Colon (tissue), 2 donors: ENCODE results near the gene TMOD1.

Experiments used
- FAIRE-seq: peaks from 2 replicates; lab custom pipeline; 2012; peaks lifted over from hg19 to GRCh38; lab: Jason Lieb, UNC
- donor health status: control.
- donor health status: control.

Gene TMOD1

DNA sequence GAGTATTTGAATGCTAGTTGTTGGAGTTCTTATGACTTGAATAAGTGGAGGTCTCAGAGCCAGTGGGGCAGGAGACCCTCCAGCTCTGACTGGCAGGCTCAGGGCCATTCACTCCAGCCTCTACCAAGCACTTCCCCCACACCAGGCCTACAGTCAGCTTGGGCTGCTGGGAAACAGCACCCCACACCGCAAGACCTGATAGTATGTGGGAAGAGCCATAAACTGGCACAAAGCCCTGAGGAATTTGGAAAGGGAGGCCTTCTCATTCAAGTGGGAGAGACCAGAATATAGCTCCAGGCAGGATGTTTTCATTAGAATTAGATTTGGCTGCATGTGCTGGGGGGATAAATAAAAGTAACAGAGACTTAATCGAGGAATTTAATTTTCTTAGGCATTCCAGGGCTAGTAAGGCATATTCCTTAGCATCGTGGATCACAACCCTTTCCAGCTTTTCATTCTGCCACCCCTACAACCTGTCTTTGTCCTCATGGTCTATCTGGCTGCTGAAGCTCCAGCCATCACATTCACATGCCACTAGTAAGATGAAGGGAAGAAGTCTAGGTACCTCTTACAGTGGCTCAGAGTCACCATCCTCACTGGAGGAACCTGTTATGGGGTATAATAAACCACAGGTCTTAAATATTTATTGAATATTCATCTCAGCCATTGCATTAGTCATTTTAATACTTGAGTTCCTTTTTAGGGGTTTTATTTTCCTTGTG, 47.5 kb downstream of the TMOD1 start:
- FAIRE-seq, result no peak

DNA sequence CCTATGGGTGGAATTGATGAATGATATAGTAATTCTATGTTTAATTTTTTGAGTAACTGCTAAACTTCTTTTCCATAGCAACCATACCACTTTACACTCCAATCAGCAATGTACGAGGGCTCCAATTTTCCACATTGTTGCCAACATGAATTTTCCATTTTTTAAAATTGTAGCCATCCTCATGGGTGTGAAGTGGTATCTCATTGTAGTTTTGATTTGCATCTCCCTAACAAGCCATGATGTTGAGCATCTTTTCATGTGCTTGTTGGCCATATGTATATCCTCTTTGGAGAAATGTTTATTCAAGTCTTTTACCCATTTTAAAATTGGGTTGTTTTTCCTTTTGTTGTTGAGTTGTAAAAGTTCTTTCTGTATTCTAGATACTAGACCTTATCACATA, 48.9 kb downstream of the TMOD1 start:
- FAIRE-seq, result no peak

DNA sequence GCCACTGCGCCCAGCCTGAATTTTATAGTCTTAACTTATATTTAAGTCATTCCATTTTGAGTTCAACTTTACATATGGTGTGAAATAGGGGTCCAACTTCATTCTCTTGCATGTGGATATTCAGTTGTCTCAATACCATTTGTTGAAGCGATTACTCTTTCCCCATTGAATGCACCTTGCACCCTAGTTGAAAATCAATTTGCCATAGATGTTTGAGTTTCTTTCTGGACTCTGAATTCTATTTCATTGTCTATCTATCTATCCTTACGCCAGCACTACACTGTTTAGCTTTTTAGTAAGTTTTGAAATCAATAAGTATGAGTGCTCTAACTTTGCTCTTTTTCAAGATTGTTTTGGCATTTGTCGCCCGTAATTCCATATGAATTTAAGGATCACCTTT, 49.8 kb downstream of the TMOD1 start:
- FAIRE-seq, result no peak

DNA sequence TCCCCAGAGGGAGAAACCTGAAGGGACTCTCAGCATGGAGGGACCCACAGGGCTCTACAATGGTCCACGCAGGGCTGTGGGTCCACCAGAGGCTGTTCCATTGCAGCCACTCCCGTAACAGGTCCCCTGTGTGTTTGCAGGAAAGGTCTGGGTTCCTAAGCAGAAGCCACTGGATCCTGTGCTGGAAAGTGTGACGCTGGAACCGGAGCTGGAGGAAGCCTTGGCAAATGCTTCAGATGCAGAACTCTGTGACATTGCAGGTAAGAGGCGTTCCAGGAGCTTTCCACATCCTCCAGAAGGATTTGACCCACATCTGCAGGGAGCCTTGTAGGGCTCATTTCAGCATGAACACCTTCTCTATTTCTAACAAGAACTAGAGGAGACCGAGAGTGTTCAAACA, 51.7 kb downstream of the TMOD1 start:
- no peak for FAIRE-seq

DNA sequence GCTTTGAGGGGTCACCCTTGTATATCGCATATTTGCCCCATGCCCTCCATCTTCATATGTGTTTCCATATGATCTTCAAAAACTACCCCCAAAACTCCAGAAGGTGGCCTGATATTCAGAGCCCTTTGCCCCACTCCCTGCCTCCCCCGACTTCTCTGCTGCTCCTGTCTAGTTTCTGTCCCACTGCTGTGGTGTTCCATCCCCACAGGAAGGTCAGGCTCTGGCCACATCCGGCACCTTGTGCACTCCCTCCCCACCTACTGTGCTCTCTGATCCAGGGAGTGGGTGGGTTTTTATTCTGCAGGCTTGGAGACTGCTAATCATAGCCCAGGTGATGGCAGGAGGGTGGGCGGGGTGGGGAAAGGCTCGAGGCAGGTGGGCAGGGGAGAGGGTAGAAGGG, 52.4 kb downstream of the TMOD1 start:
- no peak for FAIRE-seq

DNA sequence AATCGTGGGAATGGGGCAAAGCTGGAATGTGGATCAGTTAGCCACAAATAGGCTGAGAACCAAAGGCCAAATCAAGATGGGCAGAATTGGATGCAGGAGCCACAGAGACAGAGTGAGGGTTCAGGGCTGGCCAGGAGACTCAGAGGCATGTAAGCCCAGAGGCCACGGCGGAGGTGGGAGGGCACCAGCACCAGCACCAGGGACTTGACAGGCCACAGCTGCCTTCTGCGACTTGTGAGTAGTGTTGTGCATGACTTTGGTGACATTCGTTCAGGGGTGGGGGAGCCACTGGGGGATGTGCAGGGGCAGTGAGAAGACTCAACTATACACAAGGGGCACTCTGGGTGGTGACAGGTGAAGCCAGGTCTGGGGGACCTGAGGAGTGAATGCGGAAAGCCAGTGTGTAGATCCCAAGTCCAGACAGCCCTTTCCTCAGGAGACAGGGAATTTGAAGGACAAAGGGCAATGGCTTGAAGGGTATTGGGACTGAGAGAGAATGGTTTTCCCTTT, 53.2 kb downstream of the TMOD1 start:
- FAIRE-seq, result no peak

DNA sequence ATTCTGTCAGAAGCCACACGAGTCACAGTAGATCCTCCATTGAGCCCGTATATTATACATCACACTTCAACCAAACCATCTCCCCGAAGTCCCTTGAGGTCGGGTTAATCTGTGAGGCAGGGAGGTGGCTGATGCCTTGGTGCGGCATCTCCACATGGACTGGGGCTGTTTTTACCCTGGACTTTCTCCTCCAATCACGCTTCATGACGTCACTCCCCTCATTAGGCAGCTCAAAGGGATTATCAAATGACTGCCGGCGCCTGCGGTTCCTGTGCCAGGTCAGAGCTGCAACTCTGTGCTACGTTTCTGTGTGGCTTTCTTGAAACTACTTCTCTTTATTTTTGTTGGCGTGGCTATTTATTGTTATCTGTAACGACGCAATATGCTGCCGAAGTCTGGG, 53.7 kb downstream of the TMOD1 start:
- FAIRE-seq, result no peak

DNA sequence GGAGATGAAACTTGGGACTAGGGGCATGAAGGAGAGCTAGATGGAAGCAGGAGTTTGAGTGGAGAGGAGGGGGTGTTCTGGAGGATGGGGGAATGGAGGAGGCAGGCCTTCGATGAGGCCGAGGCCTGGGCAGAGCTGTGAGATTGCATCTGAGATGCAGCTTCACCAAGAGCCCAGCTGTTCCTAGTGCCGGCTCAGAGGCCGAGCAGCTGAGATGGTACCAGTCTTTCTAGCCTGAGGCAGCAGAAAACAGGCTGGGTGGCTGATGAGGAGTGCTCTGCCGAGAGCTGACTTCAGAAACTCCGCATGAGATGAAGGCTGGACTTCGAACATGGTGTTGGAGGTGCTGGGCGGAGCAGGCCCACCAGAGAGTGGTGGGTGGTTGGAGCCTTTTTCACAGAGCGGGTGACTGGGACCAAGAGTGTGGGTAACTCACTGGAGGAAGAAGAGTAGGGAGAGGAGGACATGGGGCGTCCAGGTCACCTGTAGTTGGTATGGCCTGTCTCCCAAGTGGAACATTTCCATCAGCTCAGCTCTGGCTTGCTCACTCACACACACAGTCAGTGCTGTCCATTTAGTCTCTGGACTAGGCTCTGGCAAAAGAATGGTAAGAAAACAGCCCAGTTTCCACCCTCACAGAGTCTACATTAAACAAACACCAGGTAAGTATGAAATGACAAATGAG, 54.7 kb downstream of the TMOD1 start:
- no peak for FAIRE-seq

DNA sequence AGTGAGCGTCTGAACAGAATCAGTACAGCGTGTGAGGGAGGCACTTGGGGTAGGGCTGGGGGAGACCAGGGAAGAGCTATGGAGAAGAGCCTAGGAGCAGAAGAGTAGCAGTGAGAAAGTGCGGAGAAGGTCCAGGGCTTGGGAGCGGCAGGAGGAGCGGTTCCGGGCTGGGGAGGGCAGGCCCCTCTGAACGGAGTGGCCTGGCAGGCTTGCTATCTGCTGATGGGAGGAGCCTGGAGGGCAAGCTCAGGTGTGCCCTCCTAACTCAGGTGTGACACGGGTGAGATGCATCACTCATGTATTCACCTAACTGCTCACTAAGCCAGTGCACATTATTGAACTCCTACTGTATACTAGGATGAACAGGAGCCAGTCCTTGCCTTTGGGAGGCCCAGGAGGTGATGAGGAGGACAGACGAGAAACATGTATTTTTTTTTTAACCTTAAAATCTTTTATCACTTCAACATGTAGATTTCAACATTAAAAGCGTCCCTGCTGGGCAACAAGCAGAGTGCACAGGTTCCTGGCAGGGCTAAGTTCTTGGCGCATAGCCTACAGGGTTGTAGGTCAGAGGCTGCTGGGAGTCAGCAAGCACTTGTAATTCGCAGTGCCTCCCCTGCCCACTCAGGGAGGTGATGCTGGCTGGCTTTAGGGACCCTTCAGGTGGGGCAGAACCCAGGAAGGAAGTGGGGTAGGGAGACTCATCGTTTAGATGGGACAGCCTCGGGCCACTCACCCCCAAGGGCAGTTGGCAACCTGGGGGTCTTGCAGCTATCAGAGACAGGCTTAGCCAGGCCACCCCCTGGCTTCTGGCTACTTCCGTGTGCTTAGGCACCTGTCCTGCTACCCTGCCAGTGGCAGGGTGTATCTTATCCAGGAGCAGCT, 55.5 kb downstream of the TMOD1 start:
- no peak for FAIRE-seq

DNA sequence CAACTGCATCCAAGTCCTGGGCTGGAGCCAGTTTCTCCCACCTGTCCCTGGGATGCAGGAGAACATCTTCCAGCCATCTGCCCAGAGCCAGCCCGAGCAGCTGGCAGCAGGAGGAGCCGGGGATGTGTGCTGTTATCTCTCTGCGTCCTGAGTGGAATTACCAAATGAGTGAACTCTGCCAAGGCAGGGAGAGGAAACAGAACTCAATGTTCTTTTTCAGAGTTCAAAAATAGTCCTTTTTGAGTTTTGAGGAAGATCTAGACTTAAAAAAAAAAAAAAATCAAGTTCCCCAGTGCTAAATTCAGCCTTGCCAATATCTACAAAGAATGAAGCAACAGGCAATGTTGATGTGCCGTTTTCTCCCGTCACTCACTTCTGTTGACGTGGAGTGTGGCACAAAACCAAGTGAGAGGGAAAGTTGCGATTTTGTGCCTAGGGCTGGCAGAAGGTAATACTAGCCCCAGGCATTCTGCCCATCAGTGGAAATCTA, 56.2 kb downstream of the TMOD1 start:
- no peak for FAIRE-seq

DNA sequence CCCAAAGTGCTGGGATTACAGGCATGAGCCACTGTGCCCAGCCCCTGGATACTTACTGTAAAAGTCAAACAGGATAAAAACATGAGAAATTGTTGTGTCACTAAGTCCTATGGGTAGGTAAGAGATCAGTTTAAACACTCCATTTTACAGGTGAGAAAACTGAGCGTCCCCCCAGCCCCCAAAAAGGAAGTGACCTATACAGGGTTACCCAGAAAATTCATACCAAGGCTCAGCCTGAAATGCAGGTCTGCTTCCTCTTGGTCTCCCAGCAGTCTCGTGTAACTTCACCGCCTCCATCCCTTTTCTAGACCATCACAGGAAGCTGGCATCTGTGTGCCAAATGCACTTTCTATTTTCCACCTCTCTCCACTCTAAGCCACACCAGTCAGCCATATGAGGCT, 57.2 kb downstream of the TMOD1 start:
- no peak for FAIRE-seq

DNA sequence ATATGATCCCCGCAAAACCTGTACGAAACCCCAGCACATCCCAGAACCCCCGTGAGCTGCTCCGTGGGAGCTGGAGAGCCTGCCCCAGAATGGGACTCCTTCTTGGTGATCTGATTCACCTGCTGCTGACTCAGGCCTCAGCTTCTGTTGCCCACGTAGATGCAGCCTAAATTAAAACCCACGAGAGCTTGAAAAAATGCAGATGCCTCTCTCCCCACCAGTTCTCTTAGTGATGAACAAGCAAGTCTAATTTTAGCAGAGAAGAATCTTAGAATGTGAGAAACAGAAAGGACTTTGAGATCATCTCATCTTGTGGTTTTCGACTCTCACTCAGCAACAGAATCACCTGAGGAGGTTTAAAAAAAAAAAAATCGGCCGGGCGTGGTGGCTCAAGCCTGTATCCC, 57.6 kb downstream of the TMOD1 start:
- FAIRE-seq, result no peak

DNA sequence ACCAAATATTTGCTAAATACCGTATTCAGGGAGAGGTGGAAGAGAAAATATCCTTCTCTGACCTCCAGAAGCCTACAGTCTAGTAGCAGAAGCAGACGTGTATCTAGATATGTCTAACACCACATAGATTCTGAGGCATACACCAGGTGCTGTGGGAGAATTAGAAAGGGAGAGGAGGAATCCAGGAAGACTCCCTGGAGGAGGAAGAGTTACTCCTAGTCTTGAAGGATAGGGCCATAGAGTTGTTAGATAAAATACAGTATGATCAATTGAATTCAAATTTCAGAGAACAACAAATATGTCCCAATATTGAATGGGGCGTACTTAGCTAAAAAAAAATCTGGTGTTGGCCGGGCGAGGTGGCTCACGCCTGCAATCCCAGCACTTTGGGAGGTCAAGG, 58.7 kb downstream of the TMOD1 start:
- no peak for FAIRE-seq

DNA sequence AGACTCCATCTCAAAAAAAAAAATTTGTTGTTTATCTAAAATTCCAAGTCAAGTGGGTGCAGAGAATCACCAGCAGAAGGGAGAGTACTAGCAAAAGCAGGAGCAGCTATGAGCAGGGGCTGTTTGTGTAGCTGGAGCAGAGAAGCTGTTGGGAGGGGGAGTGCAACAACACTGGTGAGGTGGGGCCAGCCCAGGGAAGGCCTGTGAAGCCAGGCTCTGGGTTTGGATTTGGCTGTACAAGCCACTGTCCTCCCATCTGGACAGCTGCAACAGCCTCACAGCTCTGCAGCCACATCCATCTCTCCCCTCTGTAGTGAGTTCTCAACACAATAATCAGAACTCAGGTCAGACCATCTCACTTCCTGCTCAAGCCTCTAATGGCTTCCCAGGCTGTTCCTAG, 59.4 kb downstream of the TMOD1 start:
- FAIRE-seq, result no peak

DNA sequence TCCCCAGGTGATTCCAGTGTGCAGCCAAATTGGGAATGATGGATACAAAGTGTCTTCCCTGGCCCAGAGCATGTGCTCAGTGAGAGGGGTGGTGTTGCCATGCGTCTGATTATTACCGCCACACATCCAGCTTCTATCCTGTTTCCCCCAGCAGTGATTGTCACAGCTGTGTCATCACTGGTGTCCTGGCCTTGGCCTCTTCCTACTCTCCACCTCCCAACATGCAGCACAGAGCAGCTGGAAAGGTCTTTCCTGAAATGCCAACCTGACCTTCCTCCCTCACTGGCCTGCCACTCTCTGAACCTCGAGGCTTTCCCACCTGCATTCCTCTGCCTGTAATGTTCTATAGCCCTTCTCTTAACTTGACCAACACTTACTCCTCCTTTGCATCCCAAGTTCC, 60.0 kb downstream of the TMOD1 start:
- no peak for FAIRE-seq

DNA sequence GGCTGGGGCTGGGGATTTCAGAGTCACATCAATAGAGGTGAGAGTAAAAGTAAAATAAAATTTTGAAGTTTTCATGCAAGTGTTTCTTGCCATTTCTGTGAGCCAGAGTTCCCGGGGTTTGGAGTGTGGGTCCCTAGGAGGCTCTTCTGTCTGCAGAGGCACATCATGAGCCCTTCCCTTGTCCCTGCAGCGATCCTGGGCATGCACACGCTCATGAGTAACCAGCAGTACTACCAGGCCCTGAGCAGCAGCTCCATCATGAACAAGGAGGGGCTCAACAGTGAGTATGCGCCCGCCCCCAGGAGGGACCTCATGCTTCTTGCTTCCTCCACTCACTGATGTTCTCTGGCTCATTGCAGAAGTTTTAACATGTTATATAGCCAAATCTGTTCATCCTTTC, 61.1 kb downstream of the TMOD1 start:
- no peak for FAIRE-seq

DNA sequence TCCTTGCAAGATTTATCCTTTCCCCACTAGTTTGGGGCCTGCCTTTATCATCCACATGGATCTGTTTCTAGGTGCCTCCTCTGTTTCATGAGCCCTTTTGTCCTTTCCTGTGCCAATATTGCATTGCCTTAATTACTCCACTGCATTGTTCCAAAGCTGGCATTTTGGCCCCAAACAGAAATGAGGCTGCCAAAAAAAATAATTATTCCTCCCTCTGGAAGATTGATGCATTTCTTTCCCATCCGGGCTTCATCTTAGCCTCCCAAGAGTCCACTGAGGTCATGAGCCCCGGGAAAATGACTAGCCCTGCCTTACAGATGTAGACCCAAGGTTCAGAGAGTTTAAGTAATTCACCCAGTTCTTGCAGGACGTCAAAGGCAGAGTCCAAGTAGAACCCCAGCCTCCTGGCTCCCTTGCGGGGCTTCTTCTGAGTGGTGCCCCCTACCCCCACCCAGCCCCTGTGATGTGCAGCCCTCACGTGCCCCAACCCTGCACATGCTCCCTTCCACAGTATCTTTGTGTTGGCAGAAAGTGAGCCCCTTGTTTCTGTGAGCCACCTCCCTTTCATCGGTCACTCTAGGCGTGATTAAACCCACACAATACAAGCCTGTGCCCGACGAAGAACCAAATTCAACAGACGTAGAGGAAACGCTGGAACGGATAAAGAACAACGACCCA, 62.1 kb downstream of the TMOD1 start:
- FAIRE-seq, result no peak

DNA sequence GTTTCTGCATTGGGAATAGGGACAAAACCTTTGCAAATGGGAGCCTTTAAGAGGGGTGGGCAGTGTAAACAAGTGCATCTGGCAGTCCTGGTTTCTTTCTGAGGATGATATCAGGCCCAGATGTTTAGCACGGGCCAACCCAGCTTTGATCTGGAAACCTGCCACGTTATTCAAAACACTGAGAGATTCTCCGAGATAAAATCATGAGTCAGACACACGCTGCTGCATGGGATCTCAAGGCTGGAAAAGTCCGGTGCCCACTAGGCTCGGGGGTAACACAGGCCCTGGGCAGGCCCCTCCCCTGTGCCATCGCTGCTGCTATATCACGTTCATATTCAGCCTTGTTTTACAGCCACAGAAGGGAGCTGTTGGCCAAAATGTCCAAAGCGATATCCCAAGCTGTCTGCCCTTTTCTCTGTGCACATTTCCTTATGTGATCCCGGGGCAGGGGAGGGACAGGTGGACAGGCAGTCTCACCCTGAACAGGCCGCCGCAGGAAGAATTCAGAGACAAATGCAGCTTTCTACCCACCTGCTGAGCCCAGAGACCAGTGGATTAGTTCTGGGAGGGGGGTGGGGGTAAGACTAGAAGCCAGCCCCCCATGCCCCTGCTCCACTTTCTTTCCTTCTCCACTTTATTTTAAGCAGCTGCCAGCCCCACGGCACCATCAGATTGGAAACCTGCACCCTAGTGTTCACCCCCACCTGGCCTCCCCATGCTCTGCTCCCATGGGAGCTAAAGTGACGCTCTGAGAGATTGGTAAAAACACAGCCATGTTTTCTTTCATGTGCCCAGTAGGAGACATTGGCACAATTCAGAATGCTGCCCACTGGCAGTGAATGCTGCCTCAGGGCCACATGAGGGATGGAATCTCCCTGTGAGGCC, 63.1 kb downstream of the TMOD1 start:
- no peak for FAIRE-seq

DNA sequence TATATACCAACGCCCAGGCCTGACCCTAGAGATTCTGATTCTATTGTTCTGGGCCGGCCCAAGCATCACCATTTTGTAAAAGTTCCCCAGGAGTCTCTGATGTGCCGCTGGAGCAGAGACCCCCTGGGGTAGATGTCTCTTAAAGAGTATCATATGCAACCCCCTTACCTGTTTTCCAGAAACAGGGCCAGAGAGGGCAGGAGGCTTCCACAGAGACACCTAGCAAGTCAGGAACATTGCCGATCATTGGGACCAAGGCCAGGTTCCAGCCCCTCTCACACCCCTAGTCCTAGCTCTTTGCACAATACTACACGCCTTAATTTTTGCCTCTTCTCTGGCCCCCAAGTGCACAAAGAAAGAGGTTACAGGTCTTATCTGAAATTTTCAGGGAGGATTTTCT, 63.8 kb downstream of the TMOD1 start:
- FAIRE-seq, result no peak

DNA sequence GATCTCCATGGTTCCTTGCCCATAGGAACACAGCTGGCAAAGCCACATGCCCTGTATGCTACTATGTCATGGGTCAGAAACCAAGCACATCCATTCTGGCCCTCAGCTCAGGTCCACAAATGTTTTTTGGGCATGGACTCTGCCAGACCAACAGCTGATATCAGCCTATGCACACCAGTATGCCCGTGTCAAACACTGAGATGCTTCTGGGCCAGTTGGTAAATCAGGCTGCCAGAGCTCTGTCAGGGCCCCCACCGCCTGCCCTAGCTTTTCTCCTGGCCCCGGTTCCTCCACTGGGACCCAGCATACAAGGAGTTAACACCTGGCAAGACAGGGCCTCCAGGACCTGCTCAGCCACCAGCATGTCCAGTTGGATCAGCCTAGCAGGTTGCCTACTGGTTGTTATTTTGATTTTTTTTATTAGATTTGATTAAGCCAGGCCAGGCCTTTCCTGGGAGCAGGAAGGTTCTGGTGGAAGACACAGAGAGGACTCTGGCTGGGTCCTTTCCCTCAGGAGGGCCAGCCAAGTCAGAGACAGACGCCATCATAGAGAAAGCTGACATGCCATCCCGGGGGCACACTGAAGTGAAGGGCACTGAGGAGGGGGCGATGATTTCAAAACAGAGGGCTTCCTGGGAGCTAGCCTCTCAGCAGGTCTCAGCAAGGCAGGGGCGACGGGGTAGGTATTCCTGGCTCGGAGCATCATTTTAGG, 65.9 kb downstream of the TMOD1 start:
- no peak for FAIRE-seq

DNA sequence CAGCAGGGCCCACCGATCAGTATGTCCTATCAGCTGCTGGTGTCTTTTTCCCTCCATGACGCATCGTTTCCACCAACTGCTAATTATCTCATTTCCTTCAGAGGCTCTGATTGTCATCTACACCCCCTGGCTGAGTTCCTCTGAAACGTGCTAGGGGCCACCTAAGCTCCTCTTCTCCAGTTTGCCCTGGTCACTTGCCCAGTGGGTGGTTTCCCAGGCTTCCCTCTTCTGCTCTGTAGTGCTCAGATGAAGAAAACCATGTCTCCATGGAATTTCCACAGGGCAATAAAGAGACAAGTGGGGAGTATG, 66.4 kb downstream of the TMOD1 start:
- FAIRE-seq, result no peak
